ENCODE measurements around the gene SCN8A.

SCN8A gene

DNA sequence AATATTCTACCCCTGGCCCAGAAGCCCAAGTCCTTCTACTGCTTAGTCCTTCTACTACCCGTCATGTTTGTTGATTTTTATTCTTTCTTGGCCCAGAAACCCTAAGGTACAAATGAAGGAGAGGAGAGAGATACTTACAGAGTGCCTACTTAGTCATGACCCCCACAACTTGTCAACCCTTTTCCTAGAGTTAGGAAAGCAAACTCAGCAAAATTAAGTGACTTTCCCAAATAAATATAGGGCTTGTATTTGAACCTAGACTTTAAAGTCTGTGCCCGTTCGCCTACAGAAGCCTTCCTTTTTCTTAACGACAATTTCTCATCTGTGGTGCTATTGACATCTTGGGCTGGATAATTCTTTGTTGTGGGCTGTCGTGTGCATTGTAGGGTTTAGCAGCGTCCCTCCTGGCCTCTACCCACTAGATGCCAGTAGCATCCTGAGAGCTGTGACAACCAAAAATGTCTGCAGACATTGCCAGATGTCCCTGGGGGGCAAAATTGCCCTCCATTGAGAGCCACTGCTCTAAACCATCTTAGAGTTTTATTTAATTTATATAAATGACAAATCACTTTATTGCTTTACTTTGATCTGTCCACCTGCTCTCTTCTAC is 175.1 kb downstream of the SCN8A start:
- no peak for DNase-seq (ENCODE audit: low read depth)
- H3K4me3 ChIP-seq (ENCODE audit: low read depth, low read length) = no peak overlapping the region
- TF ChIP-seq, protein P1, sequence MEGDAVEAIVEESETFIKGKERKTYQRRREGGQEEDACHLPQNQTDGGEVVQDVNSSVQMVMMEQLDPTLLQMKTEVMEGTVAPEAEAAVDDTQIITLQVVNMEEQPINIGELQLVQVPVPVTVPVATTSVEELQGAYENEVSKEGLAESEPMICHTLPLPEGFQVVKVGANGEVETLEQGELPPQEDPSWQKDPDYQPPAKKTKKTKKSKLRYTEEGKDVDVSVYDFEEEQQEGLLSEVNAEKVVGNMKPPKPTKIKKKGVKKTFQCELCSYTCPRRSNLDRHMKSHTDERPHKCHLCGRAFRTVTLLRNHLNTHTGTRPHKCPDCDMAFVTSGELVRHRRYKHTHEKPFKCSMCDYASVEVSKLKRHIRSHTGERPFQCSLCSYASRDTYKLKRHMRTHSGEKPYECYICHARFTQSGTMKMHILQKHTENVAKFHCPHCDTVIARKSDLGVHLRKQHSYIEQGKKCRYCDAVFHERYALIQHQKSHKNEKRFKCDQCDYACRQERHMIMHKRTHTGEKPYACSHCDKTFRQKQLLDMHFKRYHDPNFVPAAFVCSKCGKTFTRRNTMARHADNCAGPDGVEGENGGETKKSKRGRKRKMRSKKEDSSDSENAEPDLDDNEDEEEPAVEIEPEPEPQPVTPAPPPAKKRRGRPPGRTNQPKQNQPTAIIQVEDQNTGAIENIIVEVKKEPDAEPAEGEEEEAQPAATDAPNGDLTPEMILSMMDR (IDR thresholded peaks at IDR 0.05; ENCODE audit: low read depth, low read length, missing control alignments) = no peak
- in situ Hi-C loops (cut with HindIII; ENCODE audit: low sequenced_read_pairs) = no loop called here

GRCh38 chr12:51771008-51771407 is 180.0 kb downstream of the SCN8A start:
- DNase-seq (ENCODE audit: low read depth) = no peak
- in situ Hi-C loops (cut with HindIII; ENCODE audit: low sequenced_read_pairs) = no loop called here
- no peak overlapping the region for H3K4me3 ChIP-seq (ENCODE audit: low read depth, low read length)
- TF ChIP-seq, protein P1 (IDR thresholded peaks at IDR 0.05; ENCODE audit: low read depth, low read length, missing control alignments) = no peak

DNA sequence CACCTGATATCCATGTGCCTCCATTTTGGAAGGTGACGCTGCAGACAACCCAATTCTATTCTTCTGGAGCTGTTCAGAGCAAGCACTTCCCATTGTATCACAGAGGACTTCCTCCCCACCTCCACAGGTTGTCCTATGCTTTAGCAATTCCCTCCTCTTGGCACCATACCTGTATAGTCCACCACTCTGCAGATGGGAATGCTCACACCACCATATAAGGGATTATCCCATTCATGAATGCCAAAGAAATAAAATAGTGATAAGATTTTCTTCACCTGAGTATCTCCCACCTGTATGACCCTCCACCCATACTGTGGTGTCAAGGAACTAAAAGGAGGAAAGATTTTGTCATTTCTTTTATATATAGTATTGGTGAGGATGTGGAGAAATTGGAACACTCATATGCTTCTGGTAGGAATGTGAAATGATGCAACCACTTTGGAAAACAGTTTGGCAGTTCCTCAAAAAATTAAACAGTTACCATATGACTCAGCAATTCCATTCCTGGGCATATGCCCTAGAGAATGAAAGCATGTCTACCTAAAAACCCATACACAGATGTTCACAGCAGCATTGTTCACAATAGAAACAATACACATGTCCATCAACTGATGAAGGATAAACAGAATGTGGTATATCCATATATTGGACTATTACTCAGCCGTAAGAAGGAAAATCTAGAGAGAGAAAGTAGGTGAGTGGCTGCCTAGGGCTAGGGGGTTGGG is 182.3 kb downstream of the SCN8A start:
- TF ChIP-seq, protein P1 (IDR thresholded peaks at IDR 0.05; ENCODE audit: low read depth, low read length, missing control alignments) = no peak
- in situ Hi-C loops (cut with HindIII; ENCODE audit: low sequenced_read_pairs) = no loop called here
- peak; percentile 15 for DNase-seq (ENCODE audit: low read depth)
- H3K4me3 ChIP-seq (ENCODE audit: low read depth, low read length) = no peak overlapping the region

GRCh38 chr12:51774933-51775332 is 183.9 kb downstream of the SCN8A start:
- in situ Hi-C loops (cut with HindIII; ENCODE audit: low sequenced_read_pairs) = no loop called here
- no peak overlapping the region for H3K4me3 ChIP-seq (ENCODE audit: low read depth, low read length)
- DNase-seq (ENCODE audit: low read depth) = no peak
- TF ChIP-seq, protein P1 (IDR thresholded peaks at IDR 0.05; ENCODE audit: low read depth, low read length, missing control alignments) = no peak

DNA sequence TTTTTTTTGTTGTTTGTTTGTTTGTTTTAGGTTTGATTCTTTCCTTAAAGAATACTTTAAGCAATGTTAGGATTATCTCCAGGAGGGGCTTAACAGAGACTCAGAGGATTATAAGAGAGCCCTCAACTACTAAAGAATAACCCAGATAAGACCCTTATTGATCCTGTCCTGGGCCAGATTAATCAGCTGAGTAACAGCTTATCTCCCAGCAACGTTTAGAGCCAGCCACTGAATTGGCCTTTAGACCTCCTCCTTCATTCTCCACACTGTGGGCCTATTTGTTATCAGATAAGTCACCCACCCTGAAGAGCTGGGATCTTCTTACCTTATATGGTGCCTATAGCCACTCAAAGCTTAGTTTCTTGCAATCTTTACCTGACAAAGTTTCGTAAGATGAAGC is 186.4 kb downstream of the SCN8A start:
- TF ChIP-seq, protein P1 (IDR thresholded peaks at IDR 0.05; ENCODE audit: low read depth, low read length, missing control alignments) = no peak
- no peak overlapping the region for H3K4me3 ChIP-seq (ENCODE audit: low read depth, low read length)
- in situ Hi-C loops (cut with HindIII; ENCODE audit: low sequenced_read_pairs) = no loop called here
- DNase-seq (ENCODE audit: low read depth) = no peak

GRCh38 chr12:51777973-51778372 is 186.9 kb downstream of the SCN8A start:
- no peak overlapping the region for H3K4me3 ChIP-seq (ENCODE audit: low read depth, low read length)
- in situ Hi-C loops (cut with HindIII; ENCODE audit: low sequenced_read_pairs) = no loop called here
- DNase-seq (ENCODE audit: low read depth) = no peak
- TF ChIP-seq, protein P1 (IDR thresholded peaks at IDR 0.05; ENCODE audit: low read depth, low read length, missing control alignments) = no peak
